Gastrocnemius medialis (tissue), 4 donors: ENCODE data around the gene ZNF605.

Experiments
- POLR2A ChIP-seq, 2 donors: fragments of 450-650 bp; IDR thresholded peaks; one replicate each; pipeline ENCODE4 v1.6.1; 2017; ENCODE audit warnings: antibody characterized with exemption in 2 of 2, mild to moderate bottlenecking in 2 of 2, moderate library complexity in 2 of 2
- TF ChIP-seq, protein P1 (sequence below), 5 experiments: fragments of 450-650 bp in 3 of 5; fragments of 200-600 bp in 2 of 5; sonication (generic) in 2 of 5; IDR thresholded peaks in 4 of 5; conservative IDR thresholded peaks in 1 of 5; 1 replicate in 4 of 5; 2 replicates in 1 of 5; pipeline ENCODE4 v1.5.1; 2016 to 2019; ENCODE audit warnings: antibody characterized with exemption in 5 of 5, mild to moderate bottlenecking in 3 of 5, moderate library complexity in 3 of 5

DNA sequence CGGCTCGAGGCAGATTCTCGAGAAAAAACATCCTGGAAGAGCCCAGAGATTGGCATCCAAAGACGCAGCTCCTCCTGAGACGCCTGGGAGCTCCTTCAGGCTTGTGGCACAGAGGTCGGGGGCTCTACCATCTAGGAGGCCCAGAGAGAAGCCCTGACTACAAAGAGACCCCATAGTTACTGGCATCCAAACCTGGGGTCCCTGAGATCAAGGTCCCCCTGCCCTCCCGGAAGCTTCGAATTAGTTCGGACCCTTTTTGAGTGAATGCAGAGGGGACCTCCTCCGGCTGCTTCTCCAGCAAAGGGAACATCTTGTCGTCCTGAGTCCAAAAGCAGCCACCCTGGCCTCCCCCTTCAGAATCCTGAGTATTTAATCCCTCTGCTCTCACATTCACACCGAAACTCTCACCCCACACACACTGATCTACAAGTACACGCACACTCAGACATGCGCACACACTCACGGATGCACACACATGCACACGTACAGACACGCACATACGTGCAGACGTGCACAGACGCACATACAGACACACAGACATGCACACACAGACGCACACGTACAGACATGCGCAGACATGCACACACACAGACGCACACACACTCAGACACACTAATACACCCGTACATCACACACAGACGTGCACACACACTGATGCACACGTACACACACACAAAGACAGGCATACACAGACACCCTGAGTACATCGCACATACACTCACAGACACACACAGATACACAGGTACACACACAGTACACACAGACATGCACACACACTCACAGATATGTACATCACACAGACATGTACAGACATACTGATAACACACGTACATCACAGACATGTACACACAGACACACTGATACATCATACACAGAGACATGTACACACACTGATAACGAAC lies 5.9 kb downstream of the ZNF605 start:
- TF ChIP-seq, protein P1, sequence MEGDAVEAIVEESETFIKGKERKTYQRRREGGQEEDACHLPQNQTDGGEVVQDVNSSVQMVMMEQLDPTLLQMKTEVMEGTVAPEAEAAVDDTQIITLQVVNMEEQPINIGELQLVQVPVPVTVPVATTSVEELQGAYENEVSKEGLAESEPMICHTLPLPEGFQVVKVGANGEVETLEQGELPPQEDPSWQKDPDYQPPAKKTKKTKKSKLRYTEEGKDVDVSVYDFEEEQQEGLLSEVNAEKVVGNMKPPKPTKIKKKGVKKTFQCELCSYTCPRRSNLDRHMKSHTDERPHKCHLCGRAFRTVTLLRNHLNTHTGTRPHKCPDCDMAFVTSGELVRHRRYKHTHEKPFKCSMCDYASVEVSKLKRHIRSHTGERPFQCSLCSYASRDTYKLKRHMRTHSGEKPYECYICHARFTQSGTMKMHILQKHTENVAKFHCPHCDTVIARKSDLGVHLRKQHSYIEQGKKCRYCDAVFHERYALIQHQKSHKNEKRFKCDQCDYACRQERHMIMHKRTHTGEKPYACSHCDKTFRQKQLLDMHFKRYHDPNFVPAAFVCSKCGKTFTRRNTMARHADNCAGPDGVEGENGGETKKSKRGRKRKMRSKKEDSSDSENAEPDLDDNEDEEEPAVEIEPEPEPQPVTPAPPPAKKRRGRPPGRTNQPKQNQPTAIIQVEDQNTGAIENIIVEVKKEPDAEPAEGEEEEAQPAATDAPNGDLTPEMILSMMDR (IDR thresholded peaks at IDR 0.05 in 4 of 5, conservative IDR thresholded peaks at IDR 0.05 in 1 of 5) = no peak
- no peak for TF ChIP-seq POLR2A (IDR thresholded peaks at IDR 0.05)
